HG02678 (cell line): Measurements from ENCODE around the gene RNASEH2C.
"Not testable (repeated sequence)": the region's sequence is repeated elsewhere in the genome, so short reads cannot be mapped to it uniquely, and the experiment has no call there.

Experiments used
- ATAC-seq: cut with Tn5 transposase; IDR thresholded peaks from one replicate; pipeline ENCODE4 v1.9.1; 2021; ENCODE audit warnings: mild to moderate bottlenecking, moderate library complexity; ENCODE audit not compliant: unreplicated experiment

RNASEH2C gene

GRCh38 chr11:65717906-65718305 lies 2.7 kb downstream of the RNASEH2C start:
- no peak for ATAC-seq

DNA sequence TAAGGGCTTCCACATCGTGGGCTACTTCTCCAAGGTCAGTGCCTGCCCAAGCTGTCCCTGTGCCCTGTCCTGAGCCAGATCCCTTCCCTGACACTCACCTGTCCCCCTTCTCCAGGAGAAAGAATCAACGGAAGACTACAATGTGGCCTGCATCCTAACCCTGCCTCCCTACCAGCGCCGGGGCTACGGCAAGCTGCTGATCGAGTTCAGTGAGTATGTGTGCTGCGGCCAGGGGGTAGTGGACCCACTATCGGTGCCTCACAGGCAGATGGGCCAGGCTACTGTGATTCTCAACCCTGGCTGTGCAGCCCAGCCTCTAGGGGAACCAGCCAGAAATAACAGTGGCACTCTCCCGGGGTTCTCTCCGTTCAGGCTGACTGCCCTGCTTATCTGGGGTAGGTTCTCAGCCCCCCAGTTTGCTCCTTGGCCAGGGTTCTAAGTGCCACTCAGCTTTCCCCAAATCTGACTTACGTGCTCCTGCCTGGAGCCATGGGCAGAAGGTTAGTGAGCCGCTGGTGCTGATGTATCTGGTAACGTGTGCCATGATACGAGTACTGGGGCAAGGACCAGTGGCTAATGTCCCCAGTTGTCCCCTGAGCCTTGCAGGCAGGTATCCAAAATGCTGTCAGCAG lies 3.7 kb downstream of the RNASEH2C start:
- no peak for ATAC-seq

- ATAC-seq: no peak
Observed at GRCh38 chr11:65716302-65716701, 4.3 kb downstream of the RNASEH2C start.

GRCh38 chr11:65714433-65714832 lies 6.2 kb downstream of the RNASEH2C start:
- ATAC-seq: no peak

GRCh38 chr11:65713212-65713969 lies 7.2 kb downstream of the RNASEH2C start:
- no peak for ATAC-seq

GRCh38 chr11:65712633-65713076 lies 7.9 kb downstream of the RNASEH2C start:
- no peak for ATAC-seq

DNA sequence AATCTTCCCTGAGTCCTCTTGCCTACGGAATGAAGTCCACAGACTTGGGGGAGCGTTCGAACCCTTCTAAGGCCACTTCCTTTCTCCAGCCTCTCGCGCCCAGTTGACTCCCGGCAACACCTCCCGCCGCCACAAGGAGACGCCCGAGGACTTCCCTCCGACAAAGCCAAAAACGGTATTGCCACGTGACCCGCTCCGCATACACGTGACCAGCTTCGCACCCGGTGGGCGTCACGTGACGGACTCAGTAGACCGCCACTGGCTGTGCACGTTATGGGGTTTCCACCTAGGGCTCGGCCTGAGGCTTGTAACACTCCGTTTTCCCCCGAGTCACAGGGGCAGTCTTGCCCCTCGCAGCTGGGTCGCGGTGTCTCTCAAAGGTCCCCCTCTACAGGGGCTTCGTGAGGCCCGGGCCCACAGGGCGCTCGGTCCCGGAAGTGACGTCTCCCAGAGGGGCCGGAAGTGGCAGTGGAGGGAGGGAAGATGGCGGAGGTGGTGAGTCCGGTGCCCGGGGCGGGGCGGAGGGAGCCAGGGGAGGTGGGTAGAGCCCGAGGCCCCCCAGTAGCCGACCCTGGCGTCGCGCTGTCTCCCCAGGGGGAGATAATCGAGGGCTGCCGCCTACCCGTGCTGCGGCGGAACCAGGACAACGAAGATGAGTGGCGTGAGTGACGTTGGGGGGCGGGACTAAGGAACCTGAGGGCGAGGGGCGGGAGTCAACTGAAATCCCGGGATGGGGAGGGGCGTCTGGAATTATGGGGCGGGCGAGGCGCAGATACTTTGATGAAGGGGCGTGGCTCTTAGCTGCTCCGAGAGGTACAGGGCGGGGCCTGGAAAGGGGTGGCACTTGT lies 8.6 kb downstream of the RNASEH2C start, which contains the start of gene KAT5:
Gene KAT5, plus strand, starts transcription at position 468 of the 848 bp plus-strand sequence. Its CDS starts 16 bp downstream, at position 484.
- peak; percentile 83 for ATAC-seq

- no peak for ATAC-seq
Observed at GRCh38 chr11:65710421-65710820, 10.2 kb downstream of the RNASEH2C start.

- ATAC-seq: no peak
Observed at GRCh38 chr11:65709661-65710060, 10.9 kb downstream of the RNASEH2C start.

DNA sequence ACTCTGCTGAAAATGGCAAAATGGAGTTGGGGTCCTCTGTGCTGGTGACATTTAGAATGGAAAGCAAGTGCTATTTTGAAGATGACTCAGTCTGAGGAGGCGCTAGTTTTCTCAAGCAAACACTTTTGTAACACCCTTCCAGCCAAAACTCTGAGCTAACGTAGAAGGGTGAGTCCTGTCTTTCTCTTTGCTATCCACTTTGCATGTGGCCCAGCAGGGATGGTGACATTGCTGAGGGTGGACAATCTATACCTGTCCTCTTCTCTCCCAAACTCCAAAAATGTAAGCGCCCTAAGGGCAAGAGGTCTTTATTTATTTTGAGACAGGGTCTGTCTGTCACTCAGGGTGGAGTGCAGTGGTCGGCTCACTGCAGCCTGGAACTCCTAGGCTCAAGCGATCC lies 12.1 kb downstream of the RNASEH2C start:
- ATAC-seq: no peak

GRCh38 chr11:65707002-65707401 lies 13.6 kb downstream of the RNASEH2C start:
- not testable (repeated sequence) for ATAC-seq

DNA sequence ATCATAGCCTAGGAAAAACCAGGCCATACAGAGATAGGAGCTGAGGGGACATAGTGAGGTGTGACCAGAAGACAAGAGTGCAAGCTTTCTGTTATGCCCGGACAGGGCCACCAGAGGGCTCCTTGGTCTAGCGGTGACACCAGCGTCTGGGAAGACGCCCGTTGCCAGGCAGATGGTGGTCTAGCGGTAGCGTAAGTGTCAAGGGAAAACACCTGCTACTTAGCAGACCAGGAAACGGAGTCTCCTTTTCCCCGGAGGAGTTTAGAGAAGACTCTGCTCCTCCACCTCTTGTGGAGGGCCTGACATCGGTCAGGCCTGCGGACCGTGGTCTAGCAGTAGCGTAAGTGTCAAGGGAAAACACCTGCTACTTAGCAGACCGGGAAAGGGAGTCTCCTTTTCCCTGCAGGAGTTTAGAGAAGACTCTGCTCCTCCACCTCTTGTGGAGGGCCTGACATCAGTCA lies 14.3 kb downstream of the RNASEH2C start:
- not testable (repeated sequence) for ATAC-seq

- no peak for ATAC-seq
Observed at GRCh38 chr11:65703846-65704245, 16.8 kb downstream of the RNASEH2C start.

DNA sequence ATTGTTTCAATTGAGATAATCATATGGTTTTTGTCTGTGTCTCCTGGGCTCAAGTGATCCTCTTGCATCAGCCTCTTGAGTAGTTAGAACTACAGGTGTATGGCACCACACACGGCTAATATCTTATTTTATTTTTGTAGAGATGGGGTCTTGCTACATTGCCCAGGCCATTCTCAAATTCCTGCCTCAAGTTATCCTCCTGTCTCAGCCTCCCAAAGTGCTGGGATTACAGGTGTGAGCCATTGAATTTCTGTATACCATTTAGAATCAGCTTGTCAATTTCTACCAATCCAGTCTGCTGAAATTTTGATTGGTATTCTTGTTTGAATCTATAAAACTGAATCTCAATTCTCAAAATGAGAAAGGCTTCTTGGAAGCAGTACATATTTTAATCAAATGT lies 18.9 kb downstream of the RNASEH2C start:
- no peak for ATAC-seq

DNA sequence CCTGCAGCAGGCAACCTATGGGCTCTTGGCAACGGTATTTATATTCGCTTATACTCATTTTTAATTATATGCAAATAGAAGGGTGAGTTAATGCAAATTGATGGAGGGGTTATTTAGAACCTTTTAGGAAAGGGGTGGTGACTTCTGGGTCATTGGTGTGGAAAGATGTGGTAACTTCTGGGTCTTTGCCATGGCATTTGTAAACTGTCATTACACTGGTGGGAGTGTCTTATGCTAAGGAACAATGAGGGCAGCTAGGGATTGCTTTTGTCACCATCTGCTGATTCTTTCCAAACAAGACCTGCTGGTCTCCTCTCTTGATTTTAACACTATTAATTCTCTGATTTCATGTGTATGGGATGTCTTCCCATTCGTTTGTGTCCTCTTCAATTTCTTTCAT lies 20.2 kb downstream of the RNASEH2C start:
- ATAC-seq: no peak

DNA sequence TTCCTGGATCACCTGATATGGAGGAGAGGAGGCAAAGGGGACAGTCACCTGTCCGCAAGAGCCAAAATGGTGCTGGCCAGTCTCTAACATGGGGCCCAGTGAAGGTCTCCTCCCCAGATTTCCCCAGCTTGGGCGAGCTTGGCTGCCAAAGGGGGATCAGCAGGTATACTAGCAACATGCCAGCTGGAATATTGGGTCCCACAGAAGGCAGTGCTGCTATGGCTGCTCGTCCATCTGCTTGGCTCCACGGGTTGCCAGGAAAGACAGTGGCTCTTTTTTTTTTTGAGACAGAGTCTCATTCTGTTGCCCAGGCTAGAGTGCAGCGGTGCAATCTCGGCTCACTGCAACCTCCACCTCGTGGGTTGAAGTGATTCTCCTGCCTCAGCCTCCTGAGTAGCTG lies 21.3 kb downstream of the RNASEH2C start:
- ATAC-seq: no peak

- ATAC-seq: no peak
Observed at GRCh38 chr11:65698205-65698604, 22.4 kb downstream of the RNASEH2C start.

DNA sequence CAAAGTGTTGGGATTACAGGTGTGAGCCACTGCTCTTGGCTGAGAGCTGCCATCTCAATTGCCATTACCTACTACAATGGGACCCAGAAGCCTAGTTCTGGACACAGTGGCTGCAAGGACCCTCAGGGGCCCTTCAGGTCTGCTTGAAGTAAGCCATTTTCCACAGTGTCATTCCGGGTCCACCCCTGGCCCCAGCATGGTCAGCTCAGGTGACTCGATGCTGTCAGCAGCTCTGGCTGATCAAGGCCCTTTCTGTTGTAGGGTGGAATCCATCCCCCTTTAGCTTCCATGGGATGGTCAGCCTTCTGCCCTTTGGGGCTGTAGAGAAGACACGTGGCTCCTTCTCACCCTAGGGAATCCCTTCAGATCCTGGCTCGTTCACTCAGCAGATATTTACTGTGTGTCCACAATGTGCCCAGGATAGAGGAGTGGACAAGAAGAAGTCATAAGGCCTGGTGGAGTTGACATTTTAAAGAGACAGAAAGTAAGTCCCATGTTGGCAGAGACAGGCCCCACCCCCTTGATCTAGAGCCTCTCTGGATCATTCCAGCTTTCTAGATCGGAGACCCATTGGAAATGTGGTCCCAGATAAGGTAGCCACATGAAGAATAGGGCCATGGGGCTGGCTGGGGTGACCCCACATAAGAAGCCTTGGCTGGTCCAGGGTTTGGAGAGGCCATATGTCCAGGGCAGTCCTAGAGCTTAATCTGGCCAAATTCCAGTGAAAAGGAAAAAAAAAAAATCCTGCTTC lies 23.6 kb downstream of the RNASEH2C start:
- no peak for ATAC-seq

DNA sequence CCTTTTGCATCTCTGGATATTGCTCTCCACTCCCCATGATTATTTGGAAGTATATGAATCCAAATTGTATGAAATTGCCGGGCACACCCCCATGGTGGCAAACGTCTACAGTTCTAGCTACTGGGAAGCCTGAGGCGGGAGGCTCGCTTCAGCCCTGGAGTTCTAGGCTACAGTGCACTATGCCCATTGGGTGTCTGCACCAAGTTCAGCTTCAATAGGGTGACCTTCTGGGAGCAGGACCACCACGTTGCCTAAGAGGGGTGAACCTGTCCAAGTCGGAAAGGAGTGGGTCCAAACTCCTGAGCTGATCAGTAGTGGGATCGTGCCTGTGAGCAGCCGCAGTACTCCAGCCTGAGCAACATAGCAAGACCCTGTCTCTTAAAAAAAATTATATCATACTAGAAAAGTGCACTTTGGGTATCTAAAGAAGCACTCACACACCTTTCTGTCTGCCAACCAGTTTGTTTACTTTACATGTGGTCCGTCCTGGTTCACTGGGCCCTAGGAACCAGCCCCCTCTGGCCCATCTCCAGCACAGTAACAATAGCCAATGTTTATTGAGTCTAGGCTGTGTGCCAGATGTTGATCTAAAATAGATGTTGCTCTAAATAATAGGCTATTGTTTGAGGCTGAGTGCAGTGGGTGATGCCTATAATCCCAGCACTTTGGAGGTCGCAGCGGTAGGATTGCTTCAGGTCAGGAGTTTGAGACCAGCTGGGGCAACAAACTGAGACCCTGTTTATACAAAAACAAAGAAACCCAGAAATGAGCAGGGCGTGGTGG lies 24.9 kb downstream of the RNASEH2C start:
- no peak for ATAC-seq

DNA sequence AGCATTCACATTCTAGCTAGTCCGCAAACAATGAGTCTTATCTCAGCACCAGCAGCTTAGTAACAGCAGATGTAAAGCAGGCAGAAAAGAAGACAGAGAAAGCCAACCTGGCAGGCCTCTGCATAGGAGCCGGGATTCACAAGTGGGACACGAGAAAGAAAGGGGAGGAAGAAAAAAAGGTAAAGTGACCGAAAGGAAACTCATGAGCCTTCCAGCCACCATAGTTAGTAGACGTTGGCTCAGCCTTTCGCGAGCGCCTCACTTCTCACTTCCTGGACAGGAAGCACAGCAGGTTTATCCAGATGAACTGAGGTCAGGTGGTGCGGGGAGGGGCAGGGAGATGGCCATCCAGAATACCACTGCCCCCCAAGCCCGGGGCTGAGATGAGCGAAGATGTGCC lies 28.2 kb downstream of the RNASEH2C start:
- no peak for ATAC-seq
